ENCODE measurements around the gene CERKL.

CERKL gene

GRCh38 chr2:181682795-181683517 is 26.1 kb upstream of the CERKL start:
- H3K4me1 Mint-ChIP-seq, result peaks cover 28% of the 10 kb centered on the region
- peaks cover 6% of the 10 kb centered on the region for H3K36me3 Mint-ChIP-seq (ENCODE audit: insufficient read depth)
- DNase-seq (ENCODE audit: low spot score in 2 of 2) (no peak), ATAC-seq (replicated peaks; ENCODE audit: extremely low read depth, poor library complexity, severe bottlenecking) (no peak)
- no peak overlapping the region for H3K27ac Mint-ChIP-seq (ENCODE audit: low read depth)
- peaks cover 97% of the 10 kb centered on the region for H3K27me3 Mint-ChIP-seq
- H3K9me3 Mint-ChIP-seq, result peaks cover 4% of the 10 kb centered on the region
- H3K4me3 Mint-ChIP-seq, result peak overlapping the region; percentile 17

DNA sequence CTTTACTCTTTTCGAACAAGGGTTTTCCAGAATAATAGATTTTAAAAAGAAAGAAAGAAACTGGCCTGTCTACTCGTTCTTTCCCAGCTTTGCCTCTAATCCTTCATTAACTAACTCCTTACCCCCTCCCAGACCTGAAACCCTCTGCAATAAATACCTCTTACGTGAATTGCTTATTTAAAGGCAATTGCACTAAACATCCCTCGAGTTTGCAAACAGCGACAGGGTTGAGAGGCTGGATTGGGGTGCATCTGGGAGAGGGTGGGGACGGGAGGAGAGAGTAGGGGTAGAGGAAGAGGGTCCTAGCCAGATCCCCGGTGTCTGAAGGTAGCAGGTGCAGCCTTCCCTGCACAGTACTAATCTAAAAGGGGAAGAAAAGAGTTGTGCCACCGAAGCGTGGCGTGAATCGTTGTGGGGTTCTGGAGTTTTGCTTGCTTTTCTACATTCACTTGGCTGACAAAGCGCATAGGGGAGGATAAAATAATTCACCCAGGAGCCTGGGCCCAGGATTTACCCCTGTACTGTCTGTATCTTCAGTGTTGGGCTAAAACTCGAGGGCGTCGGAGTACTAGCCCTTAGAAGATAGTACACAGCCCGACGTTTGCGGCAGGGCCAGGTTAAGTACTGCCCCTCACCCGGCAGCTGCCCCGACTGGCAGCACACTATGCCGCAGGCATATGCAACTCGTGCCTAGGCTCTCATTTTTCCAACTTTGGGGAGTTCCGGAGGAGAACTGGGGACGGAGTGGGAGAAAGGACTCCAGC is 25.3 kb upstream of the CERKL start:
- peaks cover 97% of the 10 kb centered on the region for H3K27me3 Mint-ChIP-seq
- ATAC-seq (replicated peaks; ENCODE audit: extremely low read depth, poor library complexity, severe bottlenecking) (no peak), DNase-seq (ENCODE audit: low spot score in 2 of 2) (no peak)
- H3K27ac Mint-ChIP-seq (ENCODE audit: low read depth), result no peak overlapping the region
- H3K36me3 Mint-ChIP-seq (ENCODE audit: insufficient read depth), result peaks cover 8% of the 10 kb centered on the region
- H3K9me3 Mint-ChIP-seq, result peaks cover 4% of the 10 kb centered on the region
- peaks cover 32% of the 10 kb centered on the region for H3K4me1 Mint-ChIP-seq
- H3K4me3 Mint-ChIP-seq, result peak overlapping the region; percentile 16

DNA sequence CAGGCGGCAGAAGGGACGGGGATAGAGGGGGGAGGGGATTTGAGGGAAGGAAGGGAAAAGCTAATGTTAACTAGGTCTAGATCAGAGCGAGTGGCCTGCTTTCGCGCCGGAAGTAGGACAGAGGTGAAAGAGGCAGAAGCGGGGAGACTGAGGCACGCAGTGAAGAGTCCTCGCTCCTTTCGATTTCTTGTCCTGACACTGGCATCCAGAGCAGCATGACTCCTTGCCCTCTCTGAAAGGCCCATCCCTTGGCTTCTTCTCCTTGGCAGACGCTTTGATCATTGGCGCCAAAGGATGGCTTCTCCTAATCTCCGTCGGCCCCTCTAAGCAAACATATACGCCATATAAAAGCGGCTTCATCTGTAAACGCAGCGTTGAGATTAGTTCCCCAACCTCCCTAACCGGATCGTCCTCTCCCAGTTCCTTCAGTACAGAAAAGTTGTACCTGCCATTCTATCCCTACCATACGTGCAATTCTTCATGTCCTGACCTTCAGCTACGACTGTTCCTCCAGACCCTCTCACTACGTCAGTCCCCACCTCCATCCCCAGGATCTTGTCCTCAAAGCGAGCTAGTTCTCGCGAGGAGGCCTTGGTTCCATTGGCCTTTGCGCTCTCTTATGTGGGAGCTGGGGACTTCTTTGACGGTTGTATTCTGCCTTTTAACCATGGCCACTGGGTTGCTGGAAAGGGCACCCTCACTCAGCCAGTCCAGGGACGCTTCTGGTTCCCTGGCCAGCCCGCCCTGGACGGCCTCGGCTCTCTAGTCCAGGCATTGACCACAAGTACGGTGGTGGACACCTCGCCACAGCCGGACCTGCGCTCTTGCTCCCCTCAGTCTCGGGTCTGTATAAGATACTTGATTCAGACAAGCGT is 24.3 kb upstream of the CERKL start:
- Mint-ChIP-seq H3K4me3 (peak overlapping the region; percentile 8), H3K27ac (ENCODE audit: low read depth) (no peak overlapping the region), H3K36me3 (ENCODE audit: insufficient read depth) (peaks cover 8% of the 10 kb centered on the region), H3K27me3 (peaks cover 97% of the 10 kb centered on the region), H3K4me1 (peaks cover 32% of the 10 kb centered on the region), H3K9me3 (peaks cover 4% of the 10 kb centered on the region)
- DNase-seq (ENCODE audit: low spot score in 2 of 2) (no peak), ATAC-seq (replicated peaks; ENCODE audit: extremely low read depth, poor library complexity, severe bottlenecking) (no peak)

GRCh38 chr2:181680055-181680936 is 23.4 kb upstream of the CERKL start, which contains the start of gene NEUROD1:
NEUROD1 (minus strand) TSS chr2:181680517; CDS start chr2:181678860, 1,657 bp downstream.
- Mint-ChIP-seq H3K4me1 (peaks cover 32% of the 10 kb centered on the region), H3K27ac (ENCODE audit: low read depth) (no peak within 1 kb of the TSS), H3K36me3 (ENCODE audit: insufficient read depth) (peaks cover 8% of the 10 kb centered on the region), H3K9me3 (peaks cover 4% of the 10 kb centered on the region), H3K27me3 (peaks cover 92% of the 10 kb centered on the region), H3K4me3 (peak within 1 kb of the TSS; percentile 8)
- ATAC-seq (replicated peaks; ENCODE audit: extremely low read depth, poor library complexity, severe bottlenecking), result no peak
- no peak for DNase-seq (ENCODE audit: low spot score in 2 of 2)

- peaks cover 32% of the 10 kb centered on the region for H3K4me1 Mint-ChIP-seq
- no peak overlapping the region for H3K27ac Mint-ChIP-seq (ENCODE audit: low read depth)
- peaks cover 91% of the 10 kb centered on the region for H3K27me3 Mint-ChIP-seq
- H3K4me3 Mint-ChIP-seq, result no peak overlapping the region
- ATAC-seq (replicated peaks; ENCODE audit: extremely low read depth, poor library complexity, severe bottlenecking), result no peak
- H3K36me3 Mint-ChIP-seq (ENCODE audit: insufficient read depth), result peaks cover 8% of the 10 kb centered on the region
- H3K9me3 Mint-ChIP-seq, result peaks cover 4% of the 10 kb centered on the region
- DNase-seq (ENCODE audit: low spot score in 2 of 2), result no peak
Measured at GRCh38 chr2:181679544-181679979, 22.7 kb upstream of the CERKL start.

DNA sequence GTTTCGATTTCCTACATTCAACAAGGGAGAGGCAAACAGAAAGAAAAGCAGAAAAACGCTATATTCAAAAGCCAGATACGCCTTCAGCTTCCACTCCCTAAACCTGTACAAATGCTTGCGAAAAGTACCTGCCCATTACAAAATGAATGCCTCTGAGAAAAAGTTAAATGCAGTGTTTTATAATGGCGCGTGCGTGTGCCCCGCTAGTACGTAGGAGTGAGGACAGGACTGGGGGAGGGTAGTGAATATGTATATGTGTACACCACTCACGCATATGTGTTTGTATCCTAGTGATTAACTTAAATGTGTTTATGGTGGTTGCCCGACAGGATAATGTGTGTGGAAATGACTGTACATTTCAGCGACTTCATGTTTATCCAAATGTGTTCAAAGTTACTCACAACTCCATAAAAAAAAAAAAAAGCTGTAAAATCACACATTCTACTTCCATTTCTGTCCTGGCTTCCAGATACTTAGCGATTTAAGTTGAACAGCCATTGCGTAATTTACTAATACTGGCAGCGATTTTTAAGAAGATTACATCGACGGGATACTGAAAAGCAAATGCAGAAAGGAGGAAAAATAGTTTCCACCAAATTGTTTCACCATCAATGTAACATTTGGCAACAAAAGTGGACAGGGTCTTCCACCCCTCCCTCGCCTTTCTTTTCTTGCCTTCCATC is 22.1 kb upstream of the CERKL start:
- Mint-ChIP-seq H3K4me3 (no peak overlapping the region), H3K27me3 (peaks cover 92% of the 10 kb centered on the region), H3K9me3 (peaks cover 4% of the 10 kb centered on the region), H3K27ac (ENCODE audit: low read depth) (no peak overlapping the region), H3K36me3 (ENCODE audit: insufficient read depth) (peaks cover 8% of the 10 kb centered on the region), H3K4me1 (peaks cover 32% of the 10 kb centered on the region)
- ATAC-seq (replicated peaks; ENCODE audit: extremely low read depth, poor library complexity, severe bottlenecking), result no peak
- DNase-seq (ENCODE audit: low spot score in 2 of 2), result no peak

GRCh38 chr2:181677912-181678586 is 21.1 kb upstream of the CERKL start:
- DNase-seq (ENCODE audit: low spot score in 2 of 2), result no peak
- peak overlapping the region; percentile 34 for H3K4me3 Mint-ChIP-seq
- H3K9me3 Mint-ChIP-seq, result peaks cover 4% of the 10 kb centered on the region
- H3K27ac Mint-ChIP-seq (ENCODE audit: low read depth), result peak overlapping the region; percentile 74
- H3K27me3 Mint-ChIP-seq, result peaks cover 84% of the 10 kb centered on the region
- peaks cover 8% of the 10 kb centered on the region for H3K36me3 Mint-ChIP-seq (ENCODE audit: insufficient read depth)
- H3K4me1 Mint-ChIP-seq, result peaks cover 29% of the 10 kb centered on the region
- peak; percentile 43 for ATAC-seq (replicated peaks; ENCODE audit: extremely low read depth, poor library complexity, severe bottlenecking)

GRCh38 chr2:181675254-181675653 is 18.3 kb upstream of the CERKL start:
- ATAC-seq (replicated peaks; ENCODE audit: extremely low read depth, poor library complexity, severe bottlenecking) (no peak), DNase-seq (ENCODE audit: low spot score in 2 of 2) (no peak)
- peaks cover 75% of the 10 kb centered on the region for H3K27me3 Mint-ChIP-seq
- peaks cover 4% of the 10 kb centered on the region for H3K9me3 Mint-ChIP-seq
- H3K36me3 Mint-ChIP-seq (ENCODE audit: insufficient read depth), result peaks cover 6% of the 10 kb centered on the region
- H3K4me1 Mint-ChIP-seq, result peaks cover 5% of the 10 kb centered on the region
- no peak overlapping the region for H3K4me3 Mint-ChIP-seq
- no peak overlapping the region for H3K27ac Mint-ChIP-seq (ENCODE audit: low read depth)

- Mint-ChIP-seq H3K4me1 (peaks cover 5% of the 10 kb centered on the region), H3K27me3 (peaks cover 69% of the 10 kb centered on the region), H3K9me3 (peaks cover 4% of the 10 kb centered on the region), H3K4me3 (no peak overlapping the region), H3K36me3 (ENCODE audit: insufficient read depth) (peaks cover 6% of the 10 kb centered on the region), H3K27ac (ENCODE audit: low read depth) (no peak overlapping the region)
- ATAC-seq (replicated peaks; ENCODE audit: extremely low read depth, poor library complexity, severe bottlenecking) (no peak), DNase-seq (ENCODE audit: low spot score in 2 of 2) (no peak)
Measured at GRCh38 chr2:181674461-181674860, 17.6 kb upstream of the CERKL start.

DNA sequence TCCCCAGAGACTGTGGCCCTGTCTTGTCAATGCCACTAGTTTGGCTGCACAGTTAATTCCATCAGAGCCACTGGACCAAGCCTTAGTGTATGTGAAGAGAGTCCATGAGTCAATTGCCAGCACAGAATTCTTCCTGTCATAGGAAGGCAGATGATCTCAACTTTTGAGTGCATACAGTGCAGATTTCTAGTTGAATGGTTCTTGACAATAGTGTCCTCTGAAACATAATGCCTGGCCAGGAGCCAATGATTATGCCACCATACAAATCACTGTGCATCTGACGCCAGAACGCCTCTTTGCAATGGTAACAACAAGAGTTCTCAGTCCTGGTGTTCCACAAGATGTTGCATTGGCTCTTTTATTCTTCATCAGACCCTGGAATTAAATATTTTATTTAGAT is 16.3 kb upstream of the CERKL start:
- peaks cover 3% of the 10 kb centered on the region for H3K36me3 Mint-ChIP-seq (ENCODE audit: insufficient read depth)
- H3K9me3 Mint-ChIP-seq, result no peaks in the 10 kb centered on the region
- H3K27ac Mint-ChIP-seq (ENCODE audit: low read depth), result no peak overlapping the region
- no peak overlapping the region for H3K4me3 Mint-ChIP-seq
- peaks cover 5% of the 10 kb centered on the region for H3K4me1 Mint-ChIP-seq
- H3K27me3 Mint-ChIP-seq, result peaks cover 69% of the 10 kb centered on the region
- DNase-seq (ENCODE audit: low spot score in 2 of 2) (no peak), ATAC-seq (replicated peaks; ENCODE audit: extremely low read depth, poor library complexity, severe bottlenecking) (no peak)
